Measurements from ENCODE around the gene SH3PXD2A.

SH3PXD2A gene

DNA sequence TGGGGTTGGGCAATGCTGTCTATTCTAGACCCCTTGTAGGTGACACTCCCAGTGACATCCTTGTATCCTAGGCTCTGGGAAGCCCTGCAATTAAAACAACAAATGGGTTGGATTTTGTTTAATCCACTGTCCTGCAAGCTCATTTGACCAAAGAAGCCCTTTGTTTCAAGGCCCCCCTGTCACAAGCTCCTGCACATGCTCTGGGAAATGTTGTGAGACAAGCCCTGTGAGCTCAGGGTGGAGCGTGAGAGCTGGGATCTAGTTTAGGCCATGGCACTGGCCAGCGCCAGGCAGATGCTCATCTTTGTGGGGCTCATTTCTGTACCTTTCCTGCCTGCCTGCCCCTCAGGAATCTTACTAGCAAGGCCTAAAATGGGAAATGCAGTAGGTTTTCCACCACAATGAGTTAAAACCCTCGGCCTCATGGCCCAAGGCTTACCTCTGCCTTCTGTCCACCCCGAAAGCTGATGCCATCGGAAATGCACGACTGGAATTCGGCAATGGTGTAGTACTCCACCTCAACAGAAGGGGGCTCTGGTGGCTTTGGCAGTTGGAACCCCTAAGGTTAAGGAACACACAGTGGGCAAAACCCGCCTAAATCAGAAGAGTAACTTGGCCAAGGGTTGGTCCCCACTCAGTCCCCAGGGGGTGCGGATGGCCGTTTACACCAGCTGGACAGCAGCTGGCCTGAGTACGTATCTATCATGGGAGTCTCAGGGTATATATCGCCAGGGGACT is 249.8 kb downstream of the SH3PXD2A start:
- H3K27ac ChIP-seq = no peak overlapping the region
- no peaks in the 10 kb centered on the region for H3K79me2 ChIP-seq
- no peak overlapping the region for H3K4me2 ChIP-seq (ENCODE audit: low read length)
- TF ChIP-seq, protein P1, sequence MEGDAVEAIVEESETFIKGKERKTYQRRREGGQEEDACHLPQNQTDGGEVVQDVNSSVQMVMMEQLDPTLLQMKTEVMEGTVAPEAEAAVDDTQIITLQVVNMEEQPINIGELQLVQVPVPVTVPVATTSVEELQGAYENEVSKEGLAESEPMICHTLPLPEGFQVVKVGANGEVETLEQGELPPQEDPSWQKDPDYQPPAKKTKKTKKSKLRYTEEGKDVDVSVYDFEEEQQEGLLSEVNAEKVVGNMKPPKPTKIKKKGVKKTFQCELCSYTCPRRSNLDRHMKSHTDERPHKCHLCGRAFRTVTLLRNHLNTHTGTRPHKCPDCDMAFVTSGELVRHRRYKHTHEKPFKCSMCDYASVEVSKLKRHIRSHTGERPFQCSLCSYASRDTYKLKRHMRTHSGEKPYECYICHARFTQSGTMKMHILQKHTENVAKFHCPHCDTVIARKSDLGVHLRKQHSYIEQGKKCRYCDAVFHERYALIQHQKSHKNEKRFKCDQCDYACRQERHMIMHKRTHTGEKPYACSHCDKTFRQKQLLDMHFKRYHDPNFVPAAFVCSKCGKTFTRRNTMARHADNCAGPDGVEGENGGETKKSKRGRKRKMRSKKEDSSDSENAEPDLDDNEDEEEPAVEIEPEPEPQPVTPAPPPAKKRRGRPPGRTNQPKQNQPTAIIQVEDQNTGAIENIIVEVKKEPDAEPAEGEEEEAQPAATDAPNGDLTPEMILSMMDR (IDR thresholded peaks at IDR 0.05) = peak; percentile 67
- H3K4me3 ChIP-seq (ENCODE audit: low read depth, low read length) = no peak overlapping the region
- no peak overlapping the region for H3K9ac ChIP-seq
- no peaks in the 10 kb centered on the region for H3K9me3 ChIP-seq (ENCODE audit: control insufficient read depth, low read length)
- H2AFZ ChIP-seq = no peak overlapping the region
- no peaks in the 10 kb centered on the region for H3K27me3 ChIP-seq (ENCODE audit: control insufficient read depth, insufficient read depth, low read length)
- H3K36me3 ChIP-seq (ENCODE audit: control insufficient read depth, insufficient read depth, low read length) = no peaks in the 10 kb centered on the region
- H3K4me1 ChIP-seq = no peaks in the 10 kb centered on the region

DNA sequence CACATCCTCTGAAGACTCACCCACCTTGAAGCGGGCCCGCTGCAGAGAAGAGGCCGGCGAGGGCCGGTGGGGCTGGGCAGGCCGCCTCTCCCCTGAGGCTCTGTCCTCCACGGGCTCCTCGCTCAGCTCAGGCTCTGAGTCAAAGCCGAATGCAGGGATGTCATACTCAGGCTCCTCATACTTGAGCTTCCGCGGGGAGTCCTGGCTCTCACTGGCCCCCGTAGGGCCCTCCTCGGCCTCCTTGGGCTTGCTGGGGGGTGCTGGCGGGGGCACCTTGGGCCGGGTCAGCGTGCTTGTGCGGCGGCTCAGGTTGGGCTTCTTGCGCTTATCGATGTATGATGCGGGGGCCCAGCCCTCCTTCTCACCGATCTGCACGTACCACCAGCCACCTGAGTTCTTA is 252.0 kb downstream of the SH3PXD2A start:
- Histone ChIP-seq H3K27ac (no peak overlapping the region), H3K4me1 (no peaks in the 10 kb centered on the region), H3K9me3 (ENCODE audit: control insufficient read depth, low read length) (no peaks in the 10 kb centered on the region), H2AFZ (no peak overlapping the region), H3K27me3 (ENCODE audit: control insufficient read depth, insufficient read depth, low read length) (no peaks in the 10 kb centered on the region), H3K36me3 (ENCODE audit: control insufficient read depth, insufficient read depth, low read length) (no peaks in the 10 kb centered on the region), H3K4me3 (ENCODE audit: low read depth, low read length) (no peak overlapping the region), H3K4me2 (ENCODE audit: low read length) (no peak overlapping the region), H3K9ac (no peak overlapping the region), H3K79me2 (no peaks in the 10 kb centered on the region)
- TF ChIP-seq, protein P1 (IDR thresholded peaks at IDR 0.05) = no peak

DNA sequence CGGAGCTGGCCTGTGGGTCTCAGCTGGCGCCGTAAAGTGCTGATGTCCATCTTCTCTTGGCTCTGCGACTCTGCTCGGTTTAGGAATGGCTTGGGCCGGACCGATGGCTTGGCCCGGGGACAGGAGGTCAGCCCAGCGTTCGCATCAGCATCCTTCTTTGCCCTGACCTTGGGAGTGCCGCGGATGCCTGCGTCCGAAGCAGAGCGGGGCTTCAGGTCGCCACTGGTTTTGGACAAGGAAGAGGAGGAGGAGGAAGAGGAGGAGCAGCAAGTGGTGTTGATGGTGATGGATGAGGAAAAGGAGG is 252.6 kb downstream of the SH3PXD2A start:
- Histone ChIP-seq H3K9me3 (ENCODE audit: control insufficient read depth, low read length) (no peaks in the 10 kb centered on the region), H3K4me2 (ENCODE audit: low read length) (no peak overlapping the region), H3K9ac (no peak overlapping the region), H3K79me2 (no peaks in the 10 kb centered on the region), H3K36me3 (ENCODE audit: control insufficient read depth, insufficient read depth, low read length) (no peaks in the 10 kb centered on the region), H3K4me3 (ENCODE audit: low read depth, low read length) (no peak overlapping the region), H3K27ac (no peak overlapping the region), H2AFZ (no peak overlapping the region), H3K4me1 (no peaks in the 10 kb centered on the region), H3K27me3 (ENCODE audit: control insufficient read depth, insufficient read depth, low read length) (no peaks in the 10 kb centered on the region)
- TF ChIP-seq, protein P1 (IDR thresholded peaks at IDR 0.05) = no peak

DNA sequence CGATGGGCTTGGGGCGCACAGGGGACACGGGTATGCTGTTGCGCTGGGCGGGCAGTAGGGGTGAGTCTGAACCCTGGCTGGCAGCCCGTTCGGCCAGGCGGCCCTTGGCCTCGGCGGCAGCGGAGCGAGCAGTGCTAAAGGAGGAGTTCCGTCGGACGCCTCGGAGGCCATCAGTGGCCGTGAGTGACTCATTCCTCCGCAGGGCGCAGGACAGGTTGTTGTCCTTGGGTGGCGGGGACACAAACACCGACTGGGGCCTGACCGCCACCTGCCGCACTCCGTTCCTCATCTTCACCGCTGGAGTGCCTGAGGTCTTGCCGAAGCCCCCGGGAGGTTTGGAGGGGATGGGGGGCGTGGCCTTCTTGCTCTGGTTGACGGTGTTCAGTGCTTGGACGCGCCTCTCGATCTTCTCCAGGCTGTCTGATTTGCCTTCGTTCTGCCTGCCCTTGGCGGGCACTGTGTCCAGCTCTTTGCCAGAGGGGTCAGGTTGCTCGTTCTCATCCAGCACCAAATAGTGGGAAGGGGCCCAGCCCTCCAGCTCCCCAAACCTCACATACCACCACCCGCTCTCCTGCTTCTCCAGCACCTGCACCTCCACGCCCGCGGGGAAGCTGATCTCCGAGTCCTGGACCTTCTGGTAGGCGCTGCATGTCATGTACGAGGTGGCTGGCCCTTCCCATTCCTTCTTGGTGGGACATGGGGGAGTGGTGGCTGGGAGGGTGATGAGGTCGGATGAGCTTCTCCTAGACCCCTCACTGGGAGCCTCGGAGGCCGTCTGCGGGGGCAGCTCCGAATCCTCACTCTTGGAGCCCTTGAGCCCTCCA is 253.1 kb downstream of the SH3PXD2A start:
- H3K27ac ChIP-seq = no peak overlapping the region
- no peaks in the 10 kb centered on the region for H3K36me3 ChIP-seq (ENCODE audit: control insufficient read depth, insufficient read depth, low read length)
- no peak overlapping the region for H3K4me2 ChIP-seq (ENCODE audit: low read length)
- H3K9me3 ChIP-seq (ENCODE audit: control insufficient read depth, low read length) = no peaks in the 10 kb centered on the region
- H3K4me3 ChIP-seq (ENCODE audit: low read depth, low read length) = no peak overlapping the region
- H3K9ac ChIP-seq = no peak overlapping the region
- H3K27me3 ChIP-seq (ENCODE audit: control insufficient read depth, insufficient read depth, low read length) = no peaks in the 10 kb centered on the region
- TF ChIP-seq, protein P1 (IDR thresholded peaks at IDR 0.05) = no peak
- no peaks in the 10 kb centered on the region for H3K4me1 ChIP-seq
- no peaks in the 10 kb centered on the region for H3K79me2 ChIP-seq
- H2AFZ ChIP-seq = no peak overlapping the region

All from parathyroid adenoma (tissue), 2 donors.